ENCODE results near the gene DCX.

DNA sequence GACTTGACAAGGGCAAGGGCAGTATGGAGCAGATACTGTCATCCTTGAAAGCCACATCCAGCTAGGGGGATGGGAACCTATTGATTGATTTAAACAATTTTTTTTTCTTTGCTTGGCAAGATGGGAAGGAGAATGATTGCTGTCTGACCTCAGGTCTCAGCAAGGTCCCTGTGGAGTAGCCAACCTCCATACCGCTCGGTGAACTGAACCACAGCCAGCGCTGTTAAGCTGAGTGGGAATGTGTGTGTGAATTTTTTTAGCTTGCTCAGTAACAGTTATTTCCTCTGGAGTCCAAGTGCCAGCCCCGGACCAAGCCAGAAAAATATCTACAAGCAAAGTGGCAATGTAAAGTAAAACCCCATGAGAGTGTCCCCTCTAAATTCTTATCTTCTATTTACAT, 25.9 kb downstream of the DCX start:
- TF ChIP-seq, protein P1, sequence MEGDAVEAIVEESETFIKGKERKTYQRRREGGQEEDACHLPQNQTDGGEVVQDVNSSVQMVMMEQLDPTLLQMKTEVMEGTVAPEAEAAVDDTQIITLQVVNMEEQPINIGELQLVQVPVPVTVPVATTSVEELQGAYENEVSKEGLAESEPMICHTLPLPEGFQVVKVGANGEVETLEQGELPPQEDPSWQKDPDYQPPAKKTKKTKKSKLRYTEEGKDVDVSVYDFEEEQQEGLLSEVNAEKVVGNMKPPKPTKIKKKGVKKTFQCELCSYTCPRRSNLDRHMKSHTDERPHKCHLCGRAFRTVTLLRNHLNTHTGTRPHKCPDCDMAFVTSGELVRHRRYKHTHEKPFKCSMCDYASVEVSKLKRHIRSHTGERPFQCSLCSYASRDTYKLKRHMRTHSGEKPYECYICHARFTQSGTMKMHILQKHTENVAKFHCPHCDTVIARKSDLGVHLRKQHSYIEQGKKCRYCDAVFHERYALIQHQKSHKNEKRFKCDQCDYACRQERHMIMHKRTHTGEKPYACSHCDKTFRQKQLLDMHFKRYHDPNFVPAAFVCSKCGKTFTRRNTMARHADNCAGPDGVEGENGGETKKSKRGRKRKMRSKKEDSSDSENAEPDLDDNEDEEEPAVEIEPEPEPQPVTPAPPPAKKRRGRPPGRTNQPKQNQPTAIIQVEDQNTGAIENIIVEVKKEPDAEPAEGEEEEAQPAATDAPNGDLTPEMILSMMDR (IDR thresholded peaks at IDR 0.05) = no peak
- no peak for TF ChIP-seq POLR2A (IDR thresholded peaks at IDR 0.05)
